ENCODE results near the gene NUDCD3. TPM values are rescaled to one million over a fixed set of nuclear protein-coding genes. Genes with fewer than 3 reads are reported as not detected.

Gene NUDCD3
- total and polyA plus RNA-seq, 2 of the 8 experiments (the other 6 are each of a cell fraction or from before 2014, with no cell fraction given): 35.2 to 93.7 TPM

DNA sequence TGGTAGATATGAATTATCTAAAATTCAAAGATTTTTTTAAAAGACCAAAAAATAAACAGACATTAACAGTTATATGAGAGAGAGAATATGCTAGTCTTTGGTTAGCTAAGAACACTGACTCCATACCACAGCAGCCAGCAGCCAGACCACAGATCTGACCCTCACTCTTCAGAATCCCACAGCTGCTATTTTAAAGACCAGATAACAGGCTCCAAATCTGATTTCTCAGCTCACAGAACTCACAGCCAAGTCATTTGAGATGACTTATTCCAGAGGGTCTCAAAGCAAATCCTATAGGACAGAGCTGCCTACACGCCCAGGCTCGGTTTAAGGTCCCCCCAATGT, 20.4 kb downstream of the NUDCD3 start:
- no peak overlapping the region for H2BK120ac ChIP-seq (replicated peaks; ENCODE audit: low read depth, low read length)
- H3K4me1 ChIP-seq (replicated peaks in 1 of 4; ENCODE audit: control insufficient read depth in 3 of 4, insufficient read depth in 4 of 4, low read length in 3 of 4): no peaks in the 10 kb centered on the region
- no peak overlapping the region for H3K4ac ChIP-seq (replicated peaks; ENCODE audit: insufficient read length, low read depth, low read length)
- H3K9me3 ChIP-seq (ENCODE audit: insufficient read depth in 2 of 2, low read depth in 1 of 2, low read length in 1 of 2): no peaks in the 10 kb centered on the region
- H3K27ac ChIP-seq (ENCODE audit: low read depth, low read length): no peak overlapping the region
- H2BK15ac ChIP-seq (ENCODE audit: low read length): no peak overlapping the region
- CTCF ChIA-PET (ENCODE audit: partially characterized antibody): interaction anchor here (1.0 to 1.2 kb wide), 2 partner anchors 95 to 123 kb away, joined by 3 to 4 read pairs; no protein-coding TSS in a partner anchor
- no peak overlapping the region for H3K9ac ChIP-seq (replicated peaks in 1 of 4; ENCODE audit: extremely low read depth in 1 of 4, low read depth in 3 of 4, low read length in 3 of 4)
- H3K18ac ChIP-seq (ENCODE audit: extremely low read depth, low read length): no peak overlapping the region
- no peaks in the 10 kb centered on the region for H3K23me2 ChIP-seq (ENCODE audit: low read depth, low read length)
- 92% methylated on average over 2 of the region's 2 CpGs; no CpG with 5 or more reads in 1 of the 2 experiments for WGBS, 2 experiments (ENCODE audit: extremely low coverage in 1 of 2, insufficient coverage in 1 of 2, insufficient read length in 1 of 2, insufficient replicate concordance in 2 of 2, low coverage in 1 of 2, low lambda C conversion rate in 2 of 2, missing lambda C conversion rate in 1 of 2)
- H2AK5ac ChIP-seq (ENCODE audit: low read depth, low read length): no peak overlapping the region
- POLR2A ChIA-PET (ENCODE audit: partially characterized antibody): interaction anchor here (0.6 to 1.2 kb wide), 3 partner anchors 11 to 98 kb away, joined by 3 read pairs; no protein-coding TSS in a partner anchor
- H3K56ac ChIP-seq (replicated peaks; ENCODE audit: insufficient read length, low read depth, low read length): no peak overlapping the region
- H2AFZ ChIP-seq (ENCODE audit: low read length): no peak overlapping the region
- no peak overlapping the region for H3K4me3 ChIP-seq (ENCODE audit: extremely low read depth in 1 of 4, insufficient read depth in 2 of 4, low read depth in 3 of 4, low read length in 4 of 4)
- no peak for DNase-seq (ENCODE audit: low read depth in 1 of 2, low spot score in 2 of 2)
- H4K20me1 ChIP-seq (replicated peaks in 1 of 2; ENCODE audit: control insufficient read depth in 1 of 2, insufficient read depth in 2 of 2, low read length in 2 of 2): peaks cover 3 to 10% of the 10 kb centered on the region in 2 experiments
- H4K8ac ChIP-seq (ENCODE audit: extremely low read depth, insufficient read depth, low read length): no peak overlapping the region
- no peak for FAIRE-seq
- H3K4me2 ChIP-seq (ENCODE audit: insufficient read depth in 1 of 2, low read depth in 2 of 2, low read length in 2 of 2): no peak overlapping the region
- H3K79me2 ChIP-seq (ENCODE audit: control insufficient read depth in 1 of 2, insufficient read depth in 2 of 2, low read length in 2 of 2): peaks cover 0 to 65% of the 10 kb centered on the region in 2 experiments; a peak in 2 of 4 replicates
- H3K79me1 ChIP-seq (ENCODE audit: low read depth, low read length): peaks cover 12% of the 10 kb centered on the region; the same call in 1 of the 2 replicates
- no peak overlapping the region for H4K91ac ChIP-seq (replicated peaks; ENCODE audit: insufficient read length, low read length)
- H3K36me3 ChIP-seq (ENCODE audit: control insufficient read depth in 2 of 4, insufficient read depth in 4 of 4, low read length in 3 of 4): peaks cover 0 to 23% (median 12%) of the 10 kb centered on the region in 4 experiments; a peak in 6 of 8 replicates
- no peak overlapping the region for H4K5ac ChIP-seq (ENCODE audit: insufficient read length, low read depth, low read length)
- no peak overlapping the region for H2BK12ac ChIP-seq (ENCODE audit: low read depth, low read length)
- no peak overlapping the region for H2BK20ac ChIP-seq (ENCODE audit: low read length)
- no peak overlapping the region for H3K14ac ChIP-seq (ENCODE audit: insufficient read length)
- no peak overlapping the region for H3K23ac ChIP-seq (ENCODE audit: insufficient read length)
- no peak overlapping the region for H2BK5ac ChIP-seq (ENCODE audit: low read depth, low read length)
- TF ChIP-seq RBBP5 (IDR thresholded peaks at IDR 0.05; ENCODE audit: borderline replicate concordance, low read depth, low read length): no peak
- H3K27me3 ChIP-seq (replicated peaks in 1 of 4; ENCODE audit: control insufficient read depth in 3 of 4, extremely low read depth in 1 of 4, insufficient read depth in 3 of 4, low read length in 3 of 4): no peaks in the 10 kb centered on the region

Measured in H1 (cell line).